ENCODE data around the gene MCAT.

DNA sequence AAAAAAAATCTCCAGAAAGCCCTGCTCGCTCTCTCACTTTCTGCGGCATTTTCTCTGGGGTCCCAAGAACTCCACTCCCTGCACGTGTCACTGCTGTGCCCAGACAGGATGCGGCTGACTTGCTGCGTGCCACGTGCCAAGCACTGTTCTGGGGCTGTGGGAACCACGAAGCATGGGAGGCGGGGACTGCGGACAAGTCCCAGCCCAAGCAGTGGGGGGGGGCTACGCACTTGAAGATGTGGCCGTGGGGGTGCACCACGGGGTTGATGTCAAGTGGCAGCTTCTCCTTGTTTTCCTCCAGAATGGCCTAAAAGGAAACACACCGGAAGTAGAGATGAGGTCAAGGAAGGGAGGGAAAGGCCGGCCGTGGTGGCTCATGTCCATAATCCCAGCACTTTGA, 32.9 kb upstream of the MCAT start:
- TF ChIP-seq, protein P1, sequence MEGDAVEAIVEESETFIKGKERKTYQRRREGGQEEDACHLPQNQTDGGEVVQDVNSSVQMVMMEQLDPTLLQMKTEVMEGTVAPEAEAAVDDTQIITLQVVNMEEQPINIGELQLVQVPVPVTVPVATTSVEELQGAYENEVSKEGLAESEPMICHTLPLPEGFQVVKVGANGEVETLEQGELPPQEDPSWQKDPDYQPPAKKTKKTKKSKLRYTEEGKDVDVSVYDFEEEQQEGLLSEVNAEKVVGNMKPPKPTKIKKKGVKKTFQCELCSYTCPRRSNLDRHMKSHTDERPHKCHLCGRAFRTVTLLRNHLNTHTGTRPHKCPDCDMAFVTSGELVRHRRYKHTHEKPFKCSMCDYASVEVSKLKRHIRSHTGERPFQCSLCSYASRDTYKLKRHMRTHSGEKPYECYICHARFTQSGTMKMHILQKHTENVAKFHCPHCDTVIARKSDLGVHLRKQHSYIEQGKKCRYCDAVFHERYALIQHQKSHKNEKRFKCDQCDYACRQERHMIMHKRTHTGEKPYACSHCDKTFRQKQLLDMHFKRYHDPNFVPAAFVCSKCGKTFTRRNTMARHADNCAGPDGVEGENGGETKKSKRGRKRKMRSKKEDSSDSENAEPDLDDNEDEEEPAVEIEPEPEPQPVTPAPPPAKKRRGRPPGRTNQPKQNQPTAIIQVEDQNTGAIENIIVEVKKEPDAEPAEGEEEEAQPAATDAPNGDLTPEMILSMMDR (IDR thresholded peaks at IDR 0.05; ENCODE audit: low read depth, low read length, missing input control) = no peak
- TF ChIP-seq JUND (IDR thresholded peaks at IDR 0.05) (no peak), RAD21 (IDR thresholded peaks at IDR 0.05) (no peak), FOXA1 (IDR thresholded peaks at IDR 0.05) (no peak), GABPA (IDR thresholded peaks at IDR 0.05 in 1 of 2, conservative IDR thresholded peaks at IDR 0.05 in 1 of 2) (no peak)
- TF ChIP-seq, protein P2, sequence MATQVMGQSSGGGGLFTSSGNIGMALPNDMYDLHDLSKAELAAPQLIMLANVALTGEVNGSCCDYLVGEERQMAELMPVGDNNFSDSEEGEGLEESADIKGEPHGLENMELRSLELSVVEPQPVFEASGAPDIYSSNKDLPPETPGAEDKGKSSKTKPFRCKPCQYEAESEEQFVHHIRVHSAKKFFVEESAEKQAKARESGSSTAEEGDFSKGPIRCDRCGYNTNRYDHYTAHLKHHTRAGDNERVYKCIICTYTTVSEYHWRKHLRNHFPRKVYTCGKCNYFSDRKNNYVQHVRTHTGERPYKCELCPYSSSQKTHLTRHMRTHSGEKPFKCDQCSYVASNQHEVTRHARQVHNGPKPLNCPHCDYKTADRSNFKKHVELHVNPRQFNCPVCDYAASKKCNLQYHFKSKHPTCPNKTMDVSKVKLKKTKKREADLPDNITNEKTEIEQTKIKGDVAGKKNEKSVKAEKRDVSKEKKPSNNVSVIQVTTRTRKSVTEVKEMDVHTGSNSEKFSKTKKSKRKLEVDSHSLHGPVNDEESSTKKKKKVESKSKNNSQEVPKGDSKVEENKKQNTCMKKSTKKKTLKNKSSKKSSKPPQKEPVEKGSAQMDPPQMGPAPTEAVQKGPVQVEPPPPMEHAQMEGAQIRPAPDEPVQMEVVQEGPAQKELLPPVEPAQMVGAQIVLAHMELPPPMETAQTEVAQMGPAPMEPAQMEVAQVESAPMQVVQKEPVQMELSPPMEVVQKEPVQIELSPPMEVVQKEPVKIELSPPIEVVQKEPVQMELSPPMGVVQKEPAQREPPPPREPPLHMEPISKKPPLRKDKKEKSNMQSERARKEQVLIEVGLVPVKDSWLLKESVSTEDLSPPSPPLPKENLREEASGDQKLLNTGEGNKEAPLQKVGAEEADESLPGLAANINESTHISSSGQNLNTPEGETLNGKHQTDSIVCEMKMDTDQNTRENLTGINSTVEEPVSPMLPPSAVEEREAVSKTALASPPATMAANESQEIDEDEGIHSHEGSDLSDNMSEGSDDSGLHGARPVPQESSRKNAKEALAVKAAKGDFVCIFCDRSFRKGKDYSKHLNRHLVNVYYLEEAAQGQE (IDR thresholded peaks at IDR 0.05) = no peak
- TF ChIP-seq, protein P3, sequence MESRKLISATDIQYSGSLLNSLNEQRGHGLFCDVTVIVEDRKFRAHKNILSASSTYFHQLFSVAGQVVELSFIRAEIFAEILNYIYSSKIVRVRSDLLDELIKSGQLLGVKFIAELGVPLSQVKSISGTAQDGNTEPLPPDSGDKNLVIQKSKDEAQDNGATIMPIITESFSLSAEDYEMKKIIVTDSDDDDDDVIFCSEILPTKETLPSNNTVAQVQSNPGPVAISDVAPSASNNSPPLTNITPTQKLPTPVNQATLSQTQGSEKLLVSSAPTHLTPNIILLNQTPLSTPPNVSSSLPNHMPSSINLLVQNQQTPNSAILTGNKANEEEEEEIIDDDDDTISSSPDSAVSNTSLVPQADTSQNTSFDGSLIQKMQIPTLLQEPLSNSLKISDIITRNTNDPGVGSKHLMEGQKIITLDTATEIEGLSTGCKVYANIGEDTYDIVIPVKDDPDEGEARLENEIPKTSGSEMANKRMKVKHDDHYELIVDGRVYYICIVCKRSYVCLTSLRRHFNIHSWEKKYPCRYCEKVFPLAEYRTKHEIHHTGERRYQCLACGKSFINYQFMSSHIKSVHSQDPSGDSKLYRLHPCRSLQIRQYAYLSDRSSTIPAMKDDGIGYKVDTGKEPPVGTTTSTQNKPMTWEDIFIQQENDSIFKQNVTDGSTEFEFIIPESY (IDR thresholded peaks at IDR 0.05) = no peak
